Measurements from ENCODE around the gene TTPAL.

TTPAL gene

DNA sequence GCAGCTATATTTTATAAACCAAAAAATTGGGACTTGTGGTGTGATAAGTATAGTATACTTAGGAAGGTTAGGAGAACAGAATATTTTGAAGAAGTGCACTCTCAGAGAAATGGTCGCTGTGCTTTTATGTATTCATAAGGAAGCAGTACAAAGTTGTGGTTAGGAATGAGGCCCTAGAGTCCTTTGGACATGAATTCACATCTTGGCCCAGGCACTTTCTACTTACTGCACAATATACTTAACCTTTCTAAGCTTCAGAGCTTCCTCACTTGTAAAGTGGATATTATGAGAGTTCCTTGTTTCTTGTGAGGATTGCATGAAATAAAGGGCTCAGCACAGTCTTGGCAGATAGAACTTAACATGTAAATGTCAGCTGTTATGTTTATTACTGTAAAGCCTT lies 67.2 kb downstream of the TTPAL start:
- no peak for DNase-seq

DNA sequence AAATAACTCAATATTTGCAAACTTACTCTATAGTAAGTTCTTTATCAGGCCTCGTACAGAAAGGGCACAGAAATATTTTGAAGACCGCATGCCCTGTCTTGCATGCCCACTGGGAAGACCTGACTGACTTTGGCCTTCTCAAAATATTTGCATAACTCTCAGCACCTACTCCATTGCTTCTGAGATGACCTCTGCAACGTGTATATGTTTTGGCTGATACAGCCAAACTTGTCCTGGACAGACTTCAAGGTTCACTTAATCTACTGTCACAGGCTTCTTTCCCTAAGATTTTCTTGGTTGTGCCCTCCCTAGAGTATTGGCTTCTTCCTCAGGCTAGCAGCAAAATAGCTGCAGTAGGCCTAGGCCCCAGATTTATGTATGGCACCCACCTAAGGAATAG lies 67.7 kb downstream of the TTPAL start:
- DNase-seq, result no peak

Measured in fibroblast of skin of scalp (primary cell).